ENCODE measurements around the gene GBP2. TPM values are rescaled to one million over a fixed set of nuclear protein-coding genes. Genes with fewer than 3 reads are reported as not detected.
A peak's percentile ranks its signal among the peaks of the same experiment; 100 is the strongest.

Gene GBP2
- total RNA-seq, 1 donor from 2014 or later = not detected

- peaks cover 2% of the 10 kb centered on the region for H3K9me3 Mint-ChIP-seq (ENCODE audit: unreplicated experiment)
Observed at GRCh38 chr1:89151047-89151446, 25.1 kb upstream of the GBP2 start.

DNA sequence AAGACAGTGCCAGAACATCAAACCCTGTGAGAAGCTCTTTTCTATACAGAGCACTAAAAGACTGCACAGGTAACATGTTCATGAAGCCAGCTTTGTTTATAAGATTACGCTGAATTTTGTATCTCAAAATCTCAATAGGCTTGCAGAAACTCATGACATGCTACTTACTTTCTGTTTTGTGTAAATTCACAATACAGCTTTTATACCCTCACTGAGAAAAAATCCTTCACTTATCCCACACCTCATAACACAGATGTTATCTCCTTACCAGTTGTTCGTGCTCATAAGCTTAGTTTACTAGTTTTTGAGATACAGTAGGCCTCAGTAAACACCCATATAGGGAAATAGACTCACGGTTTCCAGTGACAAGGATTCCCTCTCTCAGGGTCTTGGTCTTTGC is 24.1 kb upstream of the GBP2 start:
- Mint-ChIP-seq H3K4me1 (ENCODE audit: low read depth, unreplicated experiment) (peaks cover 9% of the 10 kb centered on the region), H3K27ac (ENCODE audit: unreplicated experiment) (no peak overlapping the region), H3K4me3 (ENCODE audit: unreplicated experiment) (no peak overlapping the region), H3K27me3 (ENCODE audit: unreplicated experiment) (peaks cover 2% of the 10 kb centered on the region), H3K9me3 (ENCODE audit: unreplicated experiment) (peaks cover 2% of the 10 kb centered on the region), H3K36me3 (ENCODE audit: unreplicated experiment) (no peaks in the 10 kb centered on the region)
- no peak for TF ChIP-seq CTCF (IDR thresholded peaks at IDR 0.05; ENCODE audit: partially characterized antibody, unreplicated experiment)
- no peak for DNase-seq

More at GRCh38 chr1:89151047-89151446, 25.1 kb upstream of the GBP2 start:
- Mint-ChIP-seq H3K27ac (ENCODE audit: unreplicated experiment) (no peak overlapping the region), H3K27me3 (ENCODE audit: unreplicated experiment) (peaks cover 2% of the 10 kb centered on the region), H3K4me1 (ENCODE audit: low read depth, unreplicated experiment) (peaks cover 9% of the 10 kb centered on the region), H3K4me3 (ENCODE audit: unreplicated experiment) (no peak overlapping the region), H3K36me3 (ENCODE audit: unreplicated experiment) (no peaks in the 10 kb centered on the region)
- DNase-seq = no peak
- TF ChIP-seq CTCF (IDR thresholded peaks at IDR 0.05; ENCODE audit: partially characterized antibody, unreplicated experiment) = no peak

- Mint-ChIP-seq H3K27ac (ENCODE audit: unreplicated experiment) (peak overlapping the region; percentile 53), H3K9me3 (ENCODE audit: unreplicated experiment) (peaks cover 2% of the 10 kb centered on the region), H3K36me3 (ENCODE audit: unreplicated experiment) (no peaks in the 10 kb centered on the region), H3K4me3 (ENCODE audit: unreplicated experiment) (no peak overlapping the region), H3K4me1 (ENCODE audit: low read depth, unreplicated experiment) (peaks cover 9% of the 10 kb centered on the region), H3K27me3 (ENCODE audit: unreplicated experiment) (peaks cover 2% of the 10 kb centered on the region)
- no peak for TF ChIP-seq CTCF (IDR thresholded peaks at IDR 0.05; ENCODE audit: partially characterized antibody, unreplicated experiment)
- DNase-seq = peak; percentile 59
Observed at GRCh38 chr1:89149229-89149628, 23.3 kb upstream of the GBP2 start.

DNA sequence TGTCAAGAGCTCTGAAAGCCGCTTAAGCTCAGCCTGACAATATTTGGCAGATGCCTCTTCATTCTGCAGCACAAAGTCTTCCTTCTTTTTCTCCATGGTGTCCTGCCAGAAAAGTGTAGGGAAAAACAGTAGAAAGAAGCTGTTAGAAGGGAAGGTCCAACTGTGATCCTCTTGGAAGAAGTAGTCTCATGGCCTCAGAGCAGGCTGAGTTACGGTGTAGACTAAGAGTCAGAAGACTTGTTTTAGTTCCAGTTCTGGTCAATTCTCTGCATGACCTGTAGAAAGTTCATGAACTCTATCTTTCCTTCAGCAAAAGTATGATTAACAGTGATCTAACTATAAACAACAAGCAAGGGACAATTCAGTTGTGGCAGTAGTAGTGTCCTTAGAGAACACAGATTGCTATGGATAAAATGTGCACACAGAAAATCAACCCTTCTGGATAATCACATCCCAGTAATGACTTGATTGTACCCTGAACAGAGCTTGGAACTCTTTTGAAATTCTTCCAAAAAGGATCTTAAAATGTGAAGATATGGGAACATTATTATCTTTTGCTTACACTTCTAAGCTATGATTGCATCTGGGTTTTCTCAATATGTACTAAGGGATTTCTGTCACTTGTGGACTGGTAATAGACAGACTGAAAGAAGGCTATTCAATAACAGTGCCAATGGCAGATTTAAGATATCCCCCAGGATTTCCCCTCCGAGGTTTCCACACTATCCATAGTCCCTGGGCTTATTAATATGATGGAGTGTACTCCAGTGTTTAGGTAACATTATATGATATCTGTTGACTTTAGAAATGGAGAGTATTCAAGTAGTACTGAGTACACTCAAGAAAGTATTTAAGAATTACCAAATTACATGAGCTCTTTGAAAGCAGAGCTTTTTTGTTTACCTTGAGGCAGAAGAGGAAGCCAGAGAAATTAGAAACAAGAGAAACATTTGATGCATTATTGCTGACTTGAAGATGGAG is 22.1 kb upstream of the GBP2 start:
- Mint-ChIP-seq H3K4me1 (ENCODE audit: low read depth, unreplicated experiment) (peaks cover 9% of the 10 kb centered on the region), H3K36me3 (ENCODE audit: unreplicated experiment) (no peaks in the 10 kb centered on the region)
- TF ChIP-seq CTCF (IDR thresholded peaks at IDR 0.05; ENCODE audit: partially characterized antibody, unreplicated experiment) = no peak

DNA sequence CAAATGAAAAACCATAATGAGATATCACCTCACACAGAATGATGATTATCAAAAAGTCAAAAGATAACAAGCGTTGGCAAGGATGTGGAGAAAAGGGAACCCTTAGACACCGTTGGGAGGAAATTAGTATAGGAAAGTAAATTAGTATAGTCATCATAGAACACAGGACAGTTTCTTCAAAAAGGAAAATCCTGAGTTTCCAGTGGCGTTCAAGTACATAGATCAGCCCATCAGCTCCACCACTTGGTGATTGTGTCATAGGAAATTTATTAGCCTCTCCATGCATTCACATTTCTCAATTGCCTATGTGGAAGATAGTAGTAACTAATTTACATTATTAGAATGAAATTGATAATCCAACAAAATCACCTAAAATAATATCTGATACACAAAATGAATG is 20.8 kb upstream of the GBP2 start:
- Mint-ChIP-seq H3K9me3 (ENCODE audit: unreplicated experiment) (no peaks in the 10 kb centered on the region), H3K27me3 (ENCODE audit: unreplicated experiment) (peaks cover 3% of the 10 kb centered on the region), H3K36me3 (ENCODE audit: unreplicated experiment) (no peaks in the 10 kb centered on the region), H3K4me1 (ENCODE audit: low read depth, unreplicated experiment) (peaks cover 9% of the 10 kb centered on the region), H3K4me3 (ENCODE audit: unreplicated experiment) (no peak overlapping the region), H3K27ac (ENCODE audit: unreplicated experiment) (no peak overlapping the region)
- DNase-seq = no peak
- no peak for TF ChIP-seq CTCF (IDR thresholded peaks at IDR 0.05; ENCODE audit: partially characterized antibody, unreplicated experiment)

More for the DNA sequence above, 22.1 kb upstream of the GBP2 start:
- Mint-ChIP-seq H3K4me3 (ENCODE audit: unreplicated experiment) (no peak overlapping the region), H3K9me3 (ENCODE audit: unreplicated experiment) (no peaks in the 10 kb centered on the region), H3K27me3 (ENCODE audit: unreplicated experiment) (peaks cover 3% of the 10 kb centered on the region), H3K27ac (ENCODE audit: unreplicated experiment) (no peak overlapping the region)
- no peak for DNase-seq
